Measurements from ENCODE around the gene CHMP6.
A peak's percentile ranks its signal among the peaks of the same experiment; 100 is the strongest.

Gene CHMP6

DNA sequence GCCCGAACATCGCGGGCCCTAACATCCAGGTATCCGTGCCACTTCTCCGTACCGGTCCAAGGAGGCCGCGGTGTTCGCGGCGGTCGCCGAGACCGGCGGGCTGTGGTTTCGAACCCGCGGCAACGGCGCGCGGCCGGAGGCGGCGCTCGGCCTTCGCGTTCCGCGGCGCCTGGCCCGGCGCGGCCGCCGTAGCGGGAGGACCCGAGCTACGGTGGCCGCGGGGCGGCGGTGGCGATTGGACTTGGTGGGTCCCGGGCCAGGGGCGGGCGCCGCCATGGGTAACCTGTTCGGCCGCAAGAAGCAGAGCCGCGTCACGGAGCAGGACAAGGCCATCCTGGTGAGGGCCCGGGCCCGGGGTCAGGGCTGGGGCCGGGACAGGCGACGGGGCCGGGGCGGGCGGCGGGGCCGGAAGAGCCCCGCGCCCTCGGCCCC is at the start of gene CHMP6:
Gene CHMP6, plus strand, starts transcription at position 197 of the 432 bp plus-strand sequence. Its CDS starts 78 bp downstream, at position 275.
- peak in 2 of 3 experiments; percentile 49 to 54 for DNase-seq (ENCODE audit: low read depth in 2 of 3, low spot score in 2 of 3)

DNA sequence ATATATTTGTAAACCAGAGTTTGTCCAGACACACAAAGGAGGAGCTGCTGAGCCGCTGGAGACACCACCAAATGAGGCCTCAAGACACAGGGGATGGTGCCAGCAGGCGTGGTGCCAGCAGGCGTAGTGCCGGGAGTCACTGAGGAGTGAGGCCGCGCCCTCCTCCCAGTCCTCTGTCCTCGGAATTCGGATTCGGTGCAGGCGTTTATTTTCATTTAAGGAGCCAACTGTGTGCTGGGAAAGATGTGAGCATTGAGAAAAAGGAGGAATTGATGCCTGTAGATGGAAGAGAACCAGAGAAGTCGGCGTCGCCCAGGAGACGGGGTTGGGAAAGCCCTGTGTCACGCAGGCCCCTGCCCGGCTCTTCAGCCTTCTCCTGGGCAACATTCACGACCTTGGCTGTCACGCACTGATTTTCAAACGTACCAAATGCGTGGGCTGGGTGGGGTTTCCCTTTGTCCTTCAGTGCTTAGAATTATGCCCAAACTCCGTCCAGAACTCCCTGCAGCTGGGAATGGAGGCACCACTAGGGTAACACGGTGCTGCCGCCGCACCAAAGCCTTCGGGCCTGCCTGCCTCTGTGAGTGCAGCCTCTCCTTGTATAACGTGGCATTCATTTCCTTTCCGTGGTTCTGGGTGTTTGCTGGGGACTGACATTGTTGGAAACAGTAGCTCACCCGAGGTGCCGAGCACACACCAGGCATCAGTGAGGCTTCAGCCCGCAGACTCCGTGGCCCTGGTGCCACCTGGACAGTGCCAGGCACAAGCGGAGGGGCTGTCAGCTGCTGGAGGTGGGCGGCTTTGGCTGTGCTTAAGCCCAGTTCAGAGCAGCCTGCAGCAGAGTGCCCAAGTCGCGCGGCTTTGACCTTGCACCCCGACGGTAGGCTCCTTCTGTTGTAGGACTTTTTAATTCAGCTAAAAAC is 49.0 kb upstream of the CHMP6 start:
- no peak for DNase-seq (ENCODE audit: low read depth in 2 of 3, low spot score in 2 of 3)

DNA sequence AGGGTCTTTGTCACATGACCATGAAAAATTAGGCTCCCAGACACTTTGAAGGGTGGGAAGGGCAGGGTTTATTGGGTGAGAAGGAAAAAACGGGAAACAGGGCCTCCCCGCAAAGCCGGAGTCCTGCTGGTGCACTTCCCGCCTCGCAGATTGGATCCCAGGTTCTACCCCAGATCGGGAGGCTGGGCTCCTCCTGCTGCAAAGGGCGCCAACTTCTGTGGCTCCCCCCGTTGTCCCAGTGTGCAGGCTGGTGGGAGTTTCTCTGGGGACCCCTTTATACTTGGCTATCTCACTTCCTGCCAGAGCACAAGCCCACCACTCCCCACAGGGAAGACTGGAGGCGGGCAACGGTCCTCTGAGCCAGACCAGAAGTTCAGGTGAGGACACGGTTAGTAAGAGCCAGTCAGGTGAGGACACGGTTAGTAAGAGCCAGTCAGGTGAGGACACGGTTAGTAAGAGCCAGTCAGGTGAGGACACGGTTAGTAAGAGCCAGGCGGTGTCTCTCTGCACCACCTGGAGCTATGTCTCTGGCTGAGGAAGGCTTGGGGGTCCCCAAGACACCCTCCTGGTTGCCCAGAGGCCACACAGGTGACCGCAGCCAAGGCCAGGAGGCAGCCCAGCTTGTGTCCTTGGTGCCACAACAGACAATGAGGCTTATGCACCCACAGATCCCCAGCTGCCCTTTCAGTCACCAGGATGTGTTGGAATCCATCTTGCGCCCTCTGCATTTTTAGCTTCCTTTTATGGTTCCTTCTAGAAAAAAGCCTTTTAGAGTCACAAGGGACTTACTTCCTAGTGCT is 48.1 kb upstream of the CHMP6 start:
- no peak for DNase-seq (ENCODE audit: low read depth in 2 of 3, low spot score in 2 of 3)

DNA sequence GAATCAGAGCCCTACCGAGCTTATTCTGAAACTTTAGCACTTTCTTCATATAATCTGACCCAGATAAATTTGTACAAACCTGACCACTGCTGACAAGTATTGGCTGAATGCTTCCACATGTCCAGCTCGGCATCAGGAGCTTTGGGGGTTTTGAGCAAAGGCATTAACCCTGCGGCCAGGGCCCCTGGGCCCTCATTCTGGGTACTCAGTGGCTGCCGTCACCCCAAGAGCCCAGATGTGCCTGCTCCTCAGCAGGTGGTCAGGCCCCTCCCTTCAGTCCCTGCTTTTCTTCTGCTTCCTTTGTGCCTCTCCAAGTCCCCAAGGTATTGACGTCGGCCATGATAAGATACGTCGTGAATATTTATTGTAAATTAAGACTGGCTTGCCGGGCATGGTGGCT is 47.3 kb upstream of the CHMP6 start:
- DNase-seq (ENCODE audit: low read depth in 2 of 3, low spot score in 2 of 3) = no peak

DNA sequence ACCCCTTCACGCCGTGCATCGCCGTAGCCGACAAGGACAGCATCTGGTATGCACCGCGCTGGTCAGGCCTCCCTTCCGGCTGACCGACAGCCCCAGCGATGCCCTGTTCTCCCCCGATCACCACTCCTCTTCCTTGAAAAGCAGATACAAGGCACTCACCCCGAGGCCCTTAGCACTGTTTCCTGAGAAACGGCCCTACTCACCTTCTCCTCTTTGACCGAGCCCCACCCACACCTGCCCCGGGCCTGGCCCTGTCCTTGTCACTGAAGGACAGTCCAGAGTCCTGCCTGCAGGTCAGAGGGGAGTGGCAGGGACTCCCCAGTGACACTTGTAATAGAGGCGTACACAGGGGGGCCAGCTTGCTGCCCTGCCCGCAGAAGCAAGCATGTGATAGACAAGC is 45.9 kb upstream of the CHMP6 start:
- DNase-seq (ENCODE audit: low read depth in 2 of 3, low spot score in 2 of 3) = no peak

DNA sequence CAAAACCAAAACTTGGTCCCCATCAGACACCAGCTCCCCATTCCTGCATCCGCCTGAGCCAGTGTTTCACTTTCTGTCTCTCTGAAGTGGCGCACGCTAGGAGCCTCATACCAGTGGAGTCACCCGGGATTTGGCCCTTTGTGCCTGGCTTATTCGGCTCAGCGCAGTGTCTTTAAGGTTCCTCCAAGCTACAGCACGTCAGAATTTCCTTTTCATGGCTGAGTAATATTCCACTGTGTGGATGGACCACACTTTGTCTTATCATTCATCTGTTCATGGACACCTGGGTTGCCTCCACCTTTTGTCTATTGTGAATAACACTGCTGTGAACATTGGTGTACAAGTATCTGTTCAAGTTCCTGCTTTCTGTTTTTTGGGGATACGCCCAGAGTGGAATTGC is 45.2 kb upstream of the CHMP6 start:
- DNase-seq (ENCODE audit: low read depth in 2 of 3, low spot score in 2 of 3) = no peak

DNA sequence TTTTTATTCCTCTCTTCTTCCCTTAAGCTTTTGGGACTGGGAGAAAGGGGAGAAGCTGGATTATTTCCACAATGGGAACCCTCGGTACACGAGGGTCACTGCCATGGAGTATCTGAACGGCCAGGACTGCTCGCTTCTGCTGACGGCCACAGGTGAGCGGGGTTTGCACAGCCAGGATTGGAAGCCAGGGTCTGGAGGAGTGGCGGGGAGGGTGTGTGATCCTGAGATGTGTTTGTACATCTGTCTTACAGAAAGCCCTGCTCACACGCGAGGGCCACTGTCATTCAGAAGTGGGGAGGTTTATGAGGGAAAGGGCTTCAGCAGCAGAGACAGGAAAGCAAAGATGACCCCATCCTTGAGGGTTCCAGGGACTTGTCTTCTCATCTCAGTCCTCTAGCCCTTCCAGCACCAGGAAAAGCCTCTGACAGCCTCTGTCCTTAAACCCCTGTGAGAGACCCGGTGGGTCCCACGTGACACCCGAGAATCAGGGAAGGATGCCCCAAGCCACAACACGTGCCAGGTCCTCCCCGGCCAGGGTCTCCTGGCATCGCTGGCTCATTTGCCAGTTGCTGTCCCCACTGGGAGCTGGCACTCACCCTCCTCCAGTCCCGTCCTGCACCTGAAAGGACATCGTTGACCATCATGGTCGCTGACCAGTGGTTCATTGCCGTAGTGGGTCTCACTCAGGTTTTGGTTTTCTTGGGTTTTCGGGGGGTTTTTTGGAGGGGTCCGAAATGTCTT is 44.3 kb upstream of the CHMP6 start:
- no peak for DNase-seq (ENCODE audit: low read depth in 2 of 3, low spot score in 2 of 3)

DNA sequence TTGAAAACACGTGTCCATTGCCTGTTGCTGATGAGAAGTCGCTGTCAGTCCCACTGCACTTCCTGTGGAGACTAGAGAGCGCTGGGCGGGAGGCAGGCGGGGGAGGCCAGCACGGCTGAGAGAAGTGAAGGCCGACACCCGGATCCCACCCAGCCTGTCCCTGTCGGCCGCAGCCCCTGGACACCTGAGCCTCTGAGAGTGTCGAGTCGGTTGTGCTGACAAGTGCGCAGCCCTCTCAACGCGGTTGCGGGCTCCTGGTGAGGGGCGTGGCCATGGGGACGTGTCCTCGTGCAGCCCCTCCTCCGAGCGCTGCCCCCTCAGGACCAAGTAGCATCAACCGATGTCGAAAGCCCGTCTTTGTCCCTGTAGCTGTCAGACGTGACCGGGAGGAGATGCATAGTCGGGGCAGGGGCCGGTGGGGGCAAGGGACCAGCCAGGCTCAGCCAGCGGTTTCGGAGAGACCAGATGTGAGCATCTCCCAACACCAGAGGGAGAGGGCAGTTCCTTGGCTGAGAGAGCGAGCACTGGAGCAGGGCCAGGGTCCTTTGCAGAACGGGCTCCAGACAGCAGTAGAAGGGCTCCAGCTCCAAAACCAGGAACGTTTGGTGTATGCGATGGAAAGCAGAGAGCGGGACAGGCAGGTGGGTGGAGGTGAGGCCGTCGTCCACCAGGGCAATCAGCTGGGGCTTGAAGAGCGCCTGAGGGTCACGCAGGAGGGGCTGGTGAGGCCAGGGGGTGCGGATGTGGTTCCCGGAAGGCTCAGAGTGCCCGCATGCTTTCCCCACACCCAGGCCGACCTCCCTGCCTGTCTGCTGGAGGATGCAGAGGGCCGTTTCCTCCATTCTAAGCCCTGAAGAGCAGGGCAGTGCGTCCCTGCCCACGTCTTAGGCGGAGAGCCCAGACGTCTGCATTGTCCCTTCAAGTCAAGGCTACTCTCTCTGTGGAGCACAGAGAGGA is 43.3 kb upstream of the CHMP6 start:
- no peak for DNase-seq (ENCODE audit: low read depth in 2 of 3, low spot score in 2 of 3)

DNA sequence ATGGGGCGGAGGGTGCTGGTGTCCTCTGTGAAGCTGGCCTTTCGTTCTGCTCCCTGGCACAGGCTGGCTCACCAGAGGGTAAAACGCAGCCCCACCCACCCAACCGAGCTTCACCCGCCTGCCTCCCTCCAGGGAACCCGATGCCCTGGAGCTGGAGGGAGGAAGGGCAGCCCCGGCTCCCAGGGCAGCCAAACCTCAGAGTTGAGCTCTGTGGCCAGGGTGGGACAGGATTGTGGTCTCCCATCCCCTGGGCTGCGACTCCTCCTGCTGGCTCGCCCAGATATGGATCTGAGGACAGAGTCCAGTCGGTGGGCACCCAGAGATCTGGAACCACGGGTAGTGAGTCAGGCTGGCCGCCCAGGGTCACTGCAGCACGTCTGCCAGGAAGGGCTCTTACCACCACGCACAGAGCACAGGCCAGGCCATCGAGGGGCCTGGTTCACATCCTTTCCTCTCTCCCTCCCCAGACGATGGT is 42.6 kb upstream of the CHMP6 start:
- no peak for DNase-seq (ENCODE audit: low read depth in 2 of 3, low spot score in 2 of 3)

DNA sequence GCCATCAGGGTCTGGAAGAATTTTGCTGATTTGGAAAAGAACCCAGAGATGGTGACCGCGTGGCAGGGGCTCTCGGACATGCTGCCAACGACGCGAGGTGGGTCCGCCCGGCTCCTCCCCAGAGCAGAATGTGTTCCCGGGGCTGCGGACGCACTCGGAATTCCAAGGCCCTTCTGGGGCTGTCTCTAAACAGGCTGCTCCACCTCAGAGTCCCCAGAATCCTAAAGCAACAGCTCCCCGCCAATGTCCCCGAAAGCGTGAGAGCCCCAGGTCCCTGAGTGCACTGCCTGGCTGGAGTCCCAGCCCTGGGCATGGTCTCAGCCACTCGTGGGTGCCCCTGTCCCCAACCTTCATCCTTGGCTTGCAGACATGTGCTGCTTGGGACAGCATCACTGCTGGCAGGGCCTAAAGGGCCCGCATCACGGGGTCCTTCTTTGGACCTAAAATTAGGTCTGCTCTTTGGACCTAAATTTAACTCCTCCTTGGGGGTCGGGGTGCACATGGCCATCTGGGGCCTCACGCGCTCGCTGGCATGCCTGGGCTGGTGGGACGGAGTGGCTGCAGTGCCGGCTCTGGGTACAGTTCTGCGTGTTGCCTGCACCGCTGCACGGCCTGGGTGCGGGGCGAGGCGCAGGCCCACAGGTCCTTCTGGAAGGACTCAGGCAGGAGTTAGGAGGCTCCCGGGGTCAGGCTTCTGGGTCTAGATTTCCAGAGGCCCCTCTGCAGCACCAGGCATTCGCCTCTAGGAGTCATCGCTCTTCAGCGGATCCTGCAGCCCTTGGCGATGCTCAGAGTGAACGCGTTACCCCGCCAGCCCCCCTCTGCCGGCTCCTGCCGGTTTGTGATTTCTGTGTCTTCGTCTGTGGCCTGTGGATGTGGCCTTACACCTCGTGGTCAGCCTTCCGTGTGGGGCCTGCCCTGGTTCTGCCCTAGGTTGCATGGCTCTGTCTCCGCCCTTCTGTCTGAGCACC is 41.9 kb upstream of the CHMP6 start:
- DNase-seq (ENCODE audit: low read depth in 2 of 3, low spot score in 2 of 3) = no peak

DNA sequence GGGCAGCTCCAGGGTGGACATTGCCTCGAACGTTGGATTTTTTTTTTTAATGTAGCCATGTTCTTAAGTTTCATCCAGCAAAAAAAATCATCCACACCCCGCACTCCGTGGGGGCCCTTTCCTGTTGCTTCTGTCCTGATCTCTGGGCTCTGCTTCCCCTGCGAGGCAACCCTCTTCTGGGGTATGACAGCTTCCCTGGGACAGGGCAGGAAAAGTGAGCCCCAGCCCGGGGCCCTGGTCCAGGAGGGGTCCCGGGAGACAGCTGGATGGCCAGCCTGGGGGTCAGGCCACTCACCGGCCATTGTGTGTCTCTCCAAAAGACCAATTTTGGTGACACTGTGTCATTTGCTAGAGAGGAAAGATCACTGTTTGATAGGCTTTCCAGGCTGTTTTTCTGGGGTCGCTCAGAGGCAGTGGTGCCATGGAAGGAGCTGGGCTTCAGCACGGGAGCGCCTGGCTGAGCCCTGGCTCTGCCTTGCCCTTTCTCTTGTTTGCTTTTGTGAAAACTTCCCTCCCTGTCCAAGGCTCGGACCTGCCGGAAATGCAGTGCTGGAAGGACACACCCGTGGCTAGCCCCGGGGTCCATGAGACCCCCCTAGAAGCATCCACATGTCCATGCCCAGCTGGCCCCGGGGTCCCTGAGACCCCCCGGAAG is 41.0 kb upstream of the CHMP6 start:
- no peak for DNase-seq (ENCODE audit: low read depth in 2 of 3, low spot score in 2 of 3)

DNA sequence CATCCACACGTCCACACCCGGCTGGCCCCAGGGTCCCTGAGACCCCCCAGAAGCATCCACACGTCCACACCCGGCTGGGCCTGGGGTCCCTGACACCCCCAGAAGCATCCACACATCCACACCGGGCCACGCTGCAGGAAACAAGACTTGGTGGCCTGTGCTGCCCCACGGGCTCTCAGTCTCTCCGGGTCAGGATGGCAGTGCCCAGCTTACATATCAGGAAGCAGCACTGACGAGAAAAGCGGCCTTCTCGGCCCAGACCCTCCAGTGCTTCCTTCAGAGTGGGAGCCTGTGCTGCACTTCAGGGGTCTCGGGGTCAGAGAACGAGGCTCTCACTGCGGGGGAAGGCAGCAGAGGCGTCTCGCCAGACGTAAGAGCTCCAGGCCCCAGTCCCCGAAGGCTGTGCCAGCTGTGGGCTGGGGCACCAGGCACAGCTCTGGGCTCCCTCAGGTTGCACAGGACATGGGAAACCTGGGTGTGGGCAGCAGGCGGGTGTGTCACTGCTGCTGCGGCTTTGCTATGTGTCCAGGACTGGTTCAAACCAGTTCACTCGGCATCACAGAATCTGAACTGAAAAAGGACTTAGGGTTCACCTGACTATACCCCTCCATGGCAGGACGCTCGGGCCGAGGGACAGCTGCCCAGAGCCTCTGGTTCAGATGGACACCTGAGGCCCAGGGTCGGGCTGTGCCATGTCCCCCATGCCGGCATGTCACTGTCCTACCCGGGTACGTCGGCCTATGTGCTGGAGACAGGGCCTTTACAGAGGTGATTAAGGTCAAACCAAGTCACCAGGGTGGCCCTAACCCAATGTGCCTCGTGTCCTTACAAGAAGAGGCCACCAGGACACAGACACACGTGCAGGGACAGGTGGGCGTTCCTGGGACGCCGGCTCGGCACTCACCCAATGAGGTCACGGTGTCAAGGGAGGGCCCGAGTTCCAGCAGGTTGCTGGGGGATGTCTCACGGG is 40.2 kb upstream of the CHMP6 start:
- DNase-seq (ENCODE audit: low read depth in 2 of 3, low spot score in 2 of 3) = no peak

DNA sequence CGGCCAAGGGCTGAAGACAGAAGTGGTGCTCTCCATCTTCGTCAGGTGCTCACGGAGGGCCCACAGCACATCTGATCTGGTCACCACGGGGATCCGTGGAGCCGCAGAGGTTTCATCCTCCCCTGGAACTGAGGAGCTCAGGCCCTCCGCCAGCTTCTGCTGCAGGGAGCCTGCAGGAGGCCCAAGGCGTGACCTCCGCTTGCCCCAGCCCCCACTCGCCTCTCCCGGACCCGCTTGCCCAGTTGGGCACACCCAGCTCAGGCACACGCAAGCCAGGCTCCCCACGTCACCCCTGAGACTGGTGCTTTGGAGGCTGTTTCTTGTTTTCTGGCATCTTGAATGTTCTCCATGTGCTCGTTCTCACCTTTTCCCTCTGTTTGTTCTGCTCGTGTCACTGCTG is 39.4 kb upstream of the CHMP6 start:
- DNase-seq (ENCODE audit: low read depth in 2 of 3, low spot score in 2 of 3) = no peak

DNA sequence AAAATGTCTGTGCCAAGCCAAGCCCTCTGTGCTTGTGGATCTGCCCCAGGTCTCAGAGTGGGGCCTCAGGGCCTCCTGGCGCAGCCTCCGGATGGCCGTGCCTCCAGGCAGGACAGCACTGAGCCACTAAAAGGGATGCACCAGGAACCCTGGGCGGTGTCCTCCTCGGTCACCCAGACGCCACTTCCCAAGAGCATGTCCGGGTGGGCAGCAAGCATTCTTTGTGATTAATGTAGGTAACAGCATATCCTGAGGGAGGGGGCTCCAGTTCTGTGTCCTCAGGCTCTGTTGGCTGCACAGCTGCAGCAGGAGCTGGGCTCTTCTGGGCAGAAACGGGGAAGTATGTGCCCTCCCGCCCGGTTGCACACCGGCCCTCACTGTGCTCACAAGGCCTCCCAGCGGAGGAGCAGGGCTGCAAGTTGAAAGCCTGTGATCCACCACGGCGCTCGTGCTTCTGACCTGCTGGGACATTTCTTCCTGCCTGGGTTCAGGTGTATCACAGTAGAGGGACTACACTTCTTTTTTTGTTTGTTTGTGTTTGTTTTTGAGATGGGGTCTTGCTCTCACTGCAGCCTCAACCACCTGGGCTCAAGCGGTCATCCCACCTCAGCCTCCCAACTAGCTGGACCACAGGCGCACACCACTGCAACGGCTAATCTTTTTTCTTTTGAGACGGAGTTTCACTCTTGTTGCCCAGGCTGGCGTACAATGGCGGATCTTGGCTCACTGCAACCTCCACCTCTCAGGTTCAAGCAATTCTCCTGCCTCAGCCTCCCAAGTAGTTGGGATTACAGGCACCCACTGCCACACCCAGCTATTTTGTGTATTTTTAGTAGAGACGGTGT is 37.9 kb upstream of the CHMP6 start:
- DNase-seq (ENCODE audit: low read depth in 2 of 3, low spot score in 2 of 3) = no peak

DNA sequence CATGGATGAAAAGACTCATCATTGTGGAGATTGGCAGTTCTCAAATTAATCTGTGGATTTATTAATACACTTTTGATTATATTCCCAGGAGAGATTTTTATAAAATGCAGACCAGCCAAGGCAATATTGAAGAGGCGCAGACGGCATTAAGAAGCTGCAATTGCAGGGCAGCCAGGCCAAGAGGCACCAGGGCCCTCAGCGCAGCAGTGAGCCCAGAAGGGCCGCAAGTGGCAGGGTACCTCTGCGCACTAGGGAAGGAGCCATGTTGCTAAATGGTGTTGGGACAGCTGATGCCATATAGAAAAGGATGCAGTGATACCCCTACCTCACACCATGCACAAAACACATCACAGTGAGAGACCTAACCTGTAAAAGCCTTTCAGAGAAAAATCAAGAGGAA is 36.6 kb upstream of the CHMP6 start:
- no peak for DNase-seq (ENCODE audit: low read depth in 2 of 3, low spot score in 2 of 3)

DNA sequence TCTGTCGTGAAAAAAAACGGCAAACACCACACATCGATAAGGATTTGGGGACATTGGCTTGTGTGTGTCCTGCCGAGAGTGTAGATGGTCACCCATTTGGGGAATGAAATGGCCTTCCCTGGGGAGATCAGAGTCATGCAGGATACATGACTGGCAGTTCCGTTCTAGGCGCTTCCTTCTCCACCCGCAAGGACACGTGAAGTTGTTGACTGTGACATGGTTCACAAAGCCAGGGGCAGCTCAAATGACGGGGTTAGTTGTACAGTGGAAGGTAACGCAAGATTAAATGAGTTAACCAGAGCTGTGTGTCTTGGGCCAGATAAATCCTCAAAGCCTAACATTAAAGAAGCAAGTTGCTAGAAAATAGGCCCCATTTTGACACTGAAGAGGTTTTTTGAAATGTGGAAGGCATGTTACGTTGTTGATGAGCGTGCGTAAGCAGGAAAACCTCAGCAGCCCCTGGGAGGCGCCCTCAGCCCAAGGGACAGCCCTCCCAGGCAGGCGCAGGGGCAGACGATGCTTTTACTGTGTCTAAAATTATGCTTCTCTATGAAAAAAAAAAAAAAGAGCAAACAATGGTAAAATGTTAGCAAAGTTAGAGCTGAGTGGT is 35.9 kb upstream of the CHMP6 start:
- no peak for DNase-seq (ENCODE audit: low read depth in 2 of 3, low spot score in 2 of 3)
